Rectal smooth muscle tissue (tissue), 1 donor: Measurements from ENCODE around the gene ZNF436.

Experiments
- H3K27ac ChIP-seq: one replicate; pipeline ENCODE4 v1.7.0; 2013; ENCODE audit warnings: low read depth, low read length, inconsistent platforms
- H3K27me3 ChIP-seq: one replicate; pipeline ENCODE4 v1.7.0; 2013; ENCODE audit warnings: low read length; ENCODE audit not compliant: control insufficient read depth, insufficient read depth
- H3K36me3 ChIP-seq: one replicate; pipeline ENCODE4 v1.7.0; 2013; ENCODE audit warnings: low read length; ENCODE audit not compliant: control insufficient read depth, insufficient read depth
- H3K4me1 ChIP-seq: one replicate; pipeline ENCODE4 v1.7.0; 2013; ENCODE audit warnings: low read length; ENCODE audit not compliant: control insufficient read depth, insufficient read depth
- H3K4me3 ChIP-seq: one replicate; pipeline ENCODE4 v1.7.0; 2013; ENCODE audit warnings: low read length
- H3K9ac ChIP-seq: one replicate; pipeline ENCODE4 v1.7.0; 2013; ENCODE audit warnings: low read length

Gene ZNF436

DNA sequence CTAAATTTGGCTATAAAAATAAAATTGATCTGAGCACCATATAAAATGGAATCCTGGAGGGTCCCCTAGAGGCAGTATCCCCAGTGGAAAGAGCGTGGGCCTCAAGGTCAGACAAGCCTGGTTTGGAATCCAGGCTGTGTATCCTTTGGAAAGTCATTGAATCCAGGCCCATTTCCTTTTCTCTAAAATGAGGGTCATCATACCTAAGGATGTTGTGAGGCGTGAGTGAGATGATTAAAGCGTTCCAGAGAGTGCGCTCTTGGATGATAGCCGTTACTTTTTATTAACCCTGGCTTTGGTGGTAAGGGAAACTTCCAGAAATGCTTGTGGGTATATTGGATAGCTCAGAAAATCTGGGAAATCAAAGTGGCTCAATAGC, 683 bp upstream of the ZNF436 start:
- H3K4me1 ChIP-seq, result peaks cover 36% of the 10 kb centered on the region
- H3K4me3 ChIP-seq, result peak overlapping the region; percentile 92
- no peaks in the 10 kb centered on the region for H3K27me3 ChIP-seq
- no peak overlapping the region for H3K9ac ChIP-seq
- H3K36me3 ChIP-seq, result no peaks in the 10 kb centered on the region
- H3K27ac ChIP-seq, result peak overlapping the region; percentile 96

DNA sequence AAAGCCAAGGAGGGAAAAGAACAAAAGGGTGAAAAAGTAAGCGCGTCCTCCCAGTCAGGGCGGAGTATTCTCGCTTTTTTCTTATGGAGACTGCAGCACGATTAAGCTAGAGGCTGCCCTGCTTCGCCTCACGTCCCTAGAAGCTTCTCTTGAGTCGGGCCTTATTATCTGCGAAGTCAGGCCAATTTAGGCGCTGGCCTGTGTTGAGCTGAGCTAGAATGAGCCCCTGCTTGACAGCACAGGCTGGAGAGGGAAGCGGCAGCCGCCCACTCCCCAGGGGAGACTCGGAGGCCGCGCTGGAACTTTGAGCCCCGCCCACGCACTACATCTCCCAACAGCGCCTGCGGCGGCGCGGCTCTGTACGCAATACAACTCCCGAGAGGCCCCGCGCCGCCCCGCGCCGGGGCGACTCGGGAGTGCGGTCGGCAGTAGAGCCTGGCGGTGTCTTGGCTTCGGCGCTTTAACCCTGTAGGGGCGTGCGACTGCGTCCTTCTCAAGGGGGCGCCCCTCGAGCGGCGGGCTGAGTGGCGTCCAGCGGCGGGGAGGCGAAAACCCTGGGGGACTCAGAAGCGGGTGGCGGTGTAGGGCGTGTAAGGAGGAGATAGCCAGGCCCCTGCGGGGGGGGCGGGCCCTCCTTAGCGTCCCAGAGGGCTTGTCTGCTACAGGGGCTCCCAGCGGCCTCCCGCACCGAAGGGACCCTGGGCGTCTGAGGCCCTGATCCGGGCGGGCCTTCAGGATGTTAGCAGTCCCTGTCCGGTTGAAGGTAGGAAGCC, 888 bp downstream of the ZNF436 start:
- Histone ChIP-seq H3K9ac (peak overlapping the region; percentile 82), H3K4me3 (peak overlapping the region; percentile 92), H3K27me3 (no peaks in the 10 kb centered on the region), H3K27ac (peak overlapping the region; percentile 96), H3K4me1 (peaks cover 36% of the 10 kb centered on the region), H3K36me3 (peaks cover 6% of the 10 kb centered on the region)

DNA sequence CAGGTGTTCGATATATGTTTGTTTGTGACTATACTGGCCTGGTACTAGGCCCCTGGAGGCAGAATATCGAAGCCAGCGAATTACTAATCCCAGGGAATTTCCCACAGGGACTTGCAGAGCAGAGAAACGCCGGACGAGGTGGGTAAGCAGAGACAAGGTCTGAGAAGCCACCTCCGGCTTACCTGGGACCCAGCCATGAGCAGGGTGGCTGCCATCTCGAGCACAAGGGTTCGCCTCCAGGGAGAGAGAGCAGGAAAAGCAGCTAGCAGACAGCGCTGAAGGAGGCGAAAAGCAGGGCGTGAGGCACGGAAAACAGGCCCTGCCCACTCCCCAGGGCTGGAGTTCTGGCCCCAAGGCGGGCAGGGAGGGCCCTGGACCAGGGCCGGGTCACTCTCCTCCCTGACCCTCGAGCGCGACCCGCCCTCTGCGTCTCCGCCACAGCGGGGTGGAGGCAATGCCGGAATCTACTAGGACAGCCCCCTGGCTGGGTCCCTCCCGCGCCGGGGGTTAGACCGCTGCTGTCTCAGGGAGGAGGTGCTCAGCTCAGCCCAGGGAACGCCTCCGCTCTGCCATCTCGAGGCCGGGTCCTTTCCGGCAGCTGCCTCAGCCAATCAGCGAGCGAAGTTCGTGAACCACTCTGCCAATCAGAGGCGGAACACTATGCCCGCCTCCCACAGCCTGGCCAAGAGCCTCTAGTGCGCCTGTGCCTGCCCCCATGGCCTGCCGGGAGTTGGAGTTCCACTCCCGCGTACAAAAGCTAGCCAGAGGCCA, 1.7 kb downstream of the ZNF436 start:
- Histone ChIP-seq H3K27ac (peak overlapping the region; percentile 96), H3K4me3 (peak overlapping the region; percentile 94), H3K9ac (peak overlapping the region; percentile 83), H3K36me3 (peaks cover 12% of the 10 kb centered on the region), H3K4me1 (peaks cover 36% of the 10 kb centered on the region), H3K27me3 (no peaks in the 10 kb centered on the region)

DNA sequence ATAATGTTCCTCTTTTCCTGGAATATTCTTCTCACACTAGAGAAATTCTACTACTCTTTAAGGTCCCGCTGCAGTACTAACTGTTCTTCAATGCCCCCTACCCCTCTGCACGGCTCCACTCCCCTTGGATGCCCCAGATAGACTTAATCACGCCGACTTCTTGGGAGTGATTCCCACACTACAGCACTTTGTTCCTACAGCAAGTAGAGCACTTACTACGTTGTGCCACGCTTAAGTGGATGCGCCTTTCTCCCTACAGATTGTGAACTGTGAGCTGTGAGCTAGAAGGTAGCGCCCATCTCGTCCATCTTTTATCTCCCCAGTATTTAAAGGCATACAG, 2.2 kb downstream of the ZNF436 start:
- Histone ChIP-seq H3K4me3 (peak overlapping the region; percentile 94), H3K4me1 (peaks cover 36% of the 10 kb centered on the region), H3K27ac (peak overlapping the region; percentile 80), H3K9ac (peak overlapping the region; percentile 83), H3K36me3 (peaks cover 18% of the 10 kb centered on the region), H3K27me3 (no peaks in the 10 kb centered on the region)

DNA sequence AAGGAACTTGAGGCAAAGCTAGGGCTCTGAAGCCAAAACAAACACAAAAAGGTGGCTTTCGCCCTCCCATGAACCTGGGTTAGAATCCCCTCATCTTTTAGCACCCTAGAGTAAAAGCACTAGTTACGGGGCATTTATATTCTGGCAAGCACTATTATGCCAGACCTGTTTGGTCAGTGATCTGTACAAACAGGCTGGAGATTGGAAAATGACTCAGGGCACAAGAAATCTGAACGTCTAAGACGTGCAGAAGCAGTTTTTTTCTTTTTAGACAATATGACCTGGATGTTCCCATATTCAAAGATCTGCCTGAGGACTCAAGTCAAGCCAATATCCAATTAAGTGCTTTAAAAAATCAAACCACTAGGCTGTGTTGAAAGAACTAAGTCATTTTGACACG, 3.0 kb downstream of the ZNF436 start:
- H3K4me3 ChIP-seq, result peak overlapping the region; percentile 4
- H3K27me3 ChIP-seq, result no peaks in the 10 kb centered on the region
- peaks cover 26% of the 10 kb centered on the region for H3K36me3 ChIP-seq
- no peak overlapping the region for H3K9ac ChIP-seq
- peaks cover 30% of the 10 kb centered on the region for H3K4me1 ChIP-seq
- H3K27ac ChIP-seq, result no peak overlapping the region

DNA sequence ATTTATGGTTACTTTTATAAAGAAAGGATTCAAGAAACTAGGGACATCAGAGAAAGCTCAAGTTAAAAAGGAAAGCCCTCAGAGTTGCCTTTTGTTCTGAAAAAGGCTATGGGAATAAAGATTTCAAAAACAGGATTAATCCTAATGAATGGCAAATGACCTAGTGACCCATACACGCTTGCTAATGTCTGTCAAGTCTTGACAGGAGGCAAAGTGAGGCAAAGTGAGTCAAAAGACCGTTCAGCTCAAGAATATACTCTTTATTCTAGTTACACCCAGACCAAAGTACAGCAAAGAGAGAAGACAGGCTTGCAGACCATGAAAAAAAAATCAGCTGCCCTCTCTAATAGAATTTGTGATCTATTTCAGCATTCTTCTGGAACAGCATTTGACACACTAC, 3.5 kb downstream of the ZNF436 start:
- H3K9ac ChIP-seq, result no peak overlapping the region
- H3K36me3 ChIP-seq, result peaks cover 30% of the 10 kb centered on the region
- peak overlapping the region; percentile 4 for H3K4me3 ChIP-seq
- H3K27ac ChIP-seq, result no peak overlapping the region
- H3K27me3 ChIP-seq, result no peaks in the 10 kb centered on the region
- H3K4me1 ChIP-seq, result peaks cover 26% of the 10 kb centered on the region

DNA sequence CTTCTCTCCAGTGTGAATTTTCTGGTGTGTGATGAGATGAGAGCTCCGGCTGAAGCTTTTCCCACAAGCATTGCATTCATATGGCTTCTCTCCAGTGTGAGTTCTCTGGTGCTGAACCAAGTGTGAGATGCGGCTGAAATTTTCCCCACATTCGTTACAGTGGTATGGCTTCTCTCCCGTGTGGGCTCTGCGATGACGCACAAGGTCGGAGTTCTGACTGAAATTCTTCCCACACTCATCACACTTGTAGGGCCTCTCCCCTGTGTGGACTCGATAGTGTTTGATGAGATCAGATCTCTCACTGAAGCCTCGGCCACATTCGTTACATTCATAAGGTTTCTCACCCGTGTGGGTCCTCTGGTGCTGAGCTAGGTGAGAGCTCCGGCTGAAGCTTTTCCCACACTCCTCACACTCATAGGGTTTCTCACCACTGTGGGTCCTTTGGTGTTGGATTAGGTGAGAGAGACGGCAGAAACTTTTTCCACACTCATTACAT, 7.4 kb downstream of the ZNF436 start:
- Histone ChIP-seq H3K27ac (no peak overlapping the region), H3K27me3 (no peaks in the 10 kb centered on the region), H3K4me3 (no peak overlapping the region), H3K36me3 (peaks cover 42% of the 10 kb centered on the region), H3K9ac (no peak overlapping the region), H3K4me1 (peaks cover 6% of the 10 kb centered on the region)

DNA sequence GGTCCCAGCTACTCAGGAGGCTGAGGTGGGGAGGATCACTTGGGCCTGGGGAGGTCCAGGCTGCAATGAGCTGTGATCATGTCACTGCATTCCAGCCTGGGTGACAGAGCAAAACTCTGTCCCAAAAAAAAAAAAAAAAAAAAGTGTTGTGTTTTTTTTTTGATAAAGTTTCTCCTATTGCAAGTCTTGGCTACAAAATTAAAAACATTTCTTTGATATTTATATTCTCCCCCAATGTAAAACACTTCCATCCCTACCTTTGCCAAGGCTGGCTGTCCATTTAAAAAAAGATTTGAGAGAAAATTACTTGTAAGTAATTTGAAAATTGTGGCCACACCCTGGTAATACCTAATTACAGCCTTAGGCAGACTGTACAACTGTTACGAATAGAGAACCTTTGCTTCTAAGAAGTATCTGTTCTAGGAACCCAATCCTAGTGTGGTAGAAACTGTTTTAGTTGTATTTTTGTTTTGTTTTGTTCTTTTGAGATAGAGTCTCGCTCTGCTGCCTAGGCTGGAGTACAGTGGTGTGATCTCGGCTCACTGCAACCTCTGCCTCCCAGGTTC, 11.2 kb downstream of the ZNF436 start:
- Histone ChIP-seq H3K27me3 (no peaks in the 10 kb centered on the region), H3K9ac (no peak overlapping the region), H3K4me3 (no peak overlapping the region), H3K36me3 (peaks cover 33% of the 10 kb centered on the region), H3K27ac (no peak overlapping the region), H3K4me1 (no peaks in the 10 kb centered on the region)

DNA sequence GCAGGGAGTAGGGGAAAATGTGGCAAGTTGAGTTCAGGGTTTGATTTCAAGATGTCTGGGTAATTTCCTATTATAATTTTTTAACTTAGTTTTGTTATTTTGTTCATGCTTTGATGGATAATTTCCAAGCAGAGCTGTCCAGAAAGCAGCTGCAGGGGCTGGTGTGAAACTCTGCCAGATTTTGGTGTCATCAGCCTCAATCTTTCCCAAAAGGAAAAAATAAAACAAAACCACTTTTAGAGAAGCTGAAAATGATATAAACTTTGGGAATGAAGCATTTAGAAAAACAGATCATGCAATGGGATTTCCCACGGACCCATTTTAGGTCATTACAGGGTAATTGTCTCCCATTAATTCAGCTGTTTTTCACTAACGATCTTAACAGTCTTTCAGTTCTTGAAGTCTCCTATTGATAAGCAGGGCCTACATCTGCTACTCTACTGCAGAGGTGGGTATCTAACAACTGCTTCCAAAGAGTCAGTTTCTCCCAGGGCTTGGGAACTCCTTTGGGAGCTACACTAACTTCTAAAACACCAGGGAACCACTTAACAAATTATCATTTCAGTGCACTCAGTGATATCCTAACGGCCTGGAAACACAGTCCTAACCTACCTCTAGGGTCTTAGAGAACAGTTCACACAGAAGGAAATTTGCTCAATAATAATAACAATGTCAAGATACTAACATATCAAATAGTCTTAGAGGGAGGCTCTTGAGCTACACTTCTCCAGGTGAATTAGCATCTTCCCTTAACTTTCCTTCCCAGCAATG, 12.3 kb downstream of the ZNF436 start:
- H3K4me1 ChIP-seq, result no peaks in the 10 kb centered on the region
- H3K27me3 ChIP-seq, result no peaks in the 10 kb centered on the region
- H3K36me3 ChIP-seq, result peaks cover 23% of the 10 kb centered on the region
- no peak overlapping the region for H3K4me3 ChIP-seq
- no peak overlapping the region for H3K9ac ChIP-seq
- peak overlapping the region; percentile 64 for H3K27ac ChIP-seq

DNA sequence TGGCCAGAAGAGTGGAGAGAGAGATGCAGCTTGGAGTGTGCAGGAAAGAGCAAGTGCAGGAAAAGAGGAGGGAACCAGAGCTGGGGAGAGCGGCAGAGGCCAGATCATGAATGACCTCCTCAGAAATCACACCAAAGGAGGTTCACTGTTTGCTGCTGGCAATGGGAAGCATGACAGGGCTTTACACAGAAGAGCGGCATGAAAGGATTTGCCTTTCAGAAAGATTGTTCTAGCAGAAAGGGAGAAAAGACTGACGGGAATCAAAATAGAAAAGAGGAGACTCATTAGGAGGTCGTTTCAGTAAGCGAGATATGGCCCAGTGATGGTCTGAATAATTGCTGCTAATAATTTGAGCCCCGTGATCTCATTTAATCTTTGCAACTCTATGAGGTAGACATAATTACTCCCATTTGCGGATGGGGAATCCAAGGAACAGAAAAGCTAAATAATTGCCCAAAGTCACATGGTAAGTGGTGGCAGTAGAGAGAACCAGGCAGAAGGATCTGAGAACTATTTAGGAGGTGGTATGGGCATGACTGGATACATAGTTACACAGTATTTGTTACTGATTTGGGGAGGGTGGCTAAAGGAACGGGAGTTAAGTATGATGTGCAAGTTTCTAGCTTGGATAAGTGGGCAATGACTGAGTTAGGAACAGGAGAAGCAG, 13.0 kb downstream of the ZNF436 start:
- no peak overlapping the region for H3K27ac ChIP-seq

DNA sequence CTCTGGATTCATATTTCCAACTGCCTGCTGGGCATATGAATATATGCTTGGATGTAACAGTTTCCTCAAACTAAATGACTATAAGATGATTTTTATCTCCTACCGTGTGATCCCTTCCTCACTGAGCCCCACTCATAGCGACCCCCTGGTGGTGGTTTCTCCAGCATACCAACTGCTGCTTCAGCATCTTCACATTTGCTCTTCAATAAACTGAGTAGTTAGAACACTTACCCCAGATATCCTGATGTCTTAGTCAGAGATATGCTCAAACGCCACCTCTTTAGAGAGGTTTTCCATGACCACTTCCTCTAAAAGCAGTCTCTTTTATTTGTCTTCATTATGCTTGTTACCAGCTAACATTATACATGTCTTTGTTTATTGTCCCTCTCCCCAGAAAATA, 15.4 kb downstream of the ZNF436 start:
- no peaks in the 10 kb centered on the region for H3K4me1 ChIP-seq
- H3K27ac ChIP-seq, result no peak overlapping the region
- H3K27me3 ChIP-seq, result no peaks in the 10 kb centered on the region
- no peaks in the 10 kb centered on the region for H3K36me3 ChIP-seq
- no peak overlapping the region for H3K9ac ChIP-seq
- no peak overlapping the region for H3K4me3 ChIP-seq

More for the DNA sequence above, 13.0 kb downstream of the ZNF436 start:
- no peaks in the 10 kb centered on the region for H3K27me3 ChIP-seq
- no peaks in the 10 kb centered on the region for H3K4me1 ChIP-seq
- no peak overlapping the region for H3K9ac ChIP-seq
- H3K36me3 ChIP-seq, result peaks cover 16% of the 10 kb centered on the region
- no peak overlapping the region for H3K4me3 ChIP-seq
